ENCODE data around the gene TIE1. TPM values are rescaled to one million over a fixed set of nuclear protein-coding genes. Genes with fewer than 3 reads are reported as not detected.

The TIE1 gene
- total RNA-seq, 1 experiment from 2014 or later: not detected

DNA sequence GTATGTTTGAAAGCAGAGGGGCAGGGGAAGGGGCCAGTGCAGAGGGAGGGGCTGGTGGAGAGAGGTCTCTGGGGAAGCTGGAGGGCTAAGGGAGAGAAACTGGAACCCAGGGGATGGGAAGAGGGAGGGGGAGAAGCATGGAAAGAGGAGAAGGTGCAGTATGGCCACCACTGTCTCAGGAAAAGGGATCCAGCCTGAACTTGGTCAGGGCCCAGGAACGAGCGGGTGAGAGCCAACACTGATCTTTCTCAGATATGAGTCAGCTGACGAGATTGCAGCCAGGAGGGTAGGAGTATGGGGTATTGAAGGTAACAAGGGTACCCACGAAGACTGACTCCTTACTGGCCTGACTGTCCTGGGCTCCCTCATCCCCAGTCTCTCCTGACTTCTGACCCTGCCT, 18.0 kb downstream of the TIE1 start:
- BruUV-seq (replicated peaks): no TSS peak
- no peaks in the 10 kb centered on the region for H3K9me3 Mint-ChIP-seq (ENCODE audit: unreplicated experiment)
- DNase-seq: no peak
- TF ChIP-seq, protein P1, sequence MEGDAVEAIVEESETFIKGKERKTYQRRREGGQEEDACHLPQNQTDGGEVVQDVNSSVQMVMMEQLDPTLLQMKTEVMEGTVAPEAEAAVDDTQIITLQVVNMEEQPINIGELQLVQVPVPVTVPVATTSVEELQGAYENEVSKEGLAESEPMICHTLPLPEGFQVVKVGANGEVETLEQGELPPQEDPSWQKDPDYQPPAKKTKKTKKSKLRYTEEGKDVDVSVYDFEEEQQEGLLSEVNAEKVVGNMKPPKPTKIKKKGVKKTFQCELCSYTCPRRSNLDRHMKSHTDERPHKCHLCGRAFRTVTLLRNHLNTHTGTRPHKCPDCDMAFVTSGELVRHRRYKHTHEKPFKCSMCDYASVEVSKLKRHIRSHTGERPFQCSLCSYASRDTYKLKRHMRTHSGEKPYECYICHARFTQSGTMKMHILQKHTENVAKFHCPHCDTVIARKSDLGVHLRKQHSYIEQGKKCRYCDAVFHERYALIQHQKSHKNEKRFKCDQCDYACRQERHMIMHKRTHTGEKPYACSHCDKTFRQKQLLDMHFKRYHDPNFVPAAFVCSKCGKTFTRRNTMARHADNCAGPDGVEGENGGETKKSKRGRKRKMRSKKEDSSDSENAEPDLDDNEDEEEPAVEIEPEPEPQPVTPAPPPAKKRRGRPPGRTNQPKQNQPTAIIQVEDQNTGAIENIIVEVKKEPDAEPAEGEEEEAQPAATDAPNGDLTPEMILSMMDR (IDR thresholded peaks at IDR 0.05; ENCODE audit: insufficient read depth in 1 of 2, low read depth in 1 of 2, low read length in 1 of 2, severe bottlenecking in 1 of 2, unreplicated experiment in 1 of 2): no peak
- ChIA-PET CTCF (no interaction called here), POLR2A (no interaction called here)
- Histone ChIP-seq H3K4me1 (no peaks in the 10 kb centered on the region), H3K27me3 (replicated peaks; ENCODE audit: control insufficient read depth, insufficient read depth, low read length) (no peaks in the 10 kb centered on the region), H3K36me3 (ENCODE audit: control insufficient read depth, insufficient read depth, low read length) (no peaks in the 10 kb centered on the region), H3K4me3 (ENCODE audit: low read depth, low read length) (no peak overlapping the region), H3K9me3 (no peaks in the 10 kb centered on the region)
- intact Hi-C loops (cut with micrococcal nuclease; ENCODE audit: unreplicated experiment): no loop called here
- H3K4me3 Mint-ChIP-seq (ENCODE audit: unreplicated experiment): no peak overlapping the region
- no peaks in the 10 kb centered on the region for H3K36me3 Mint-ChIP-seq (ENCODE audit: insufficient read depth, unreplicated experiment)
- H3K27me3 Mint-ChIP-seq (ENCODE audit: insufficient read depth, unreplicated experiment): no peaks in the 10 kb centered on the region
- no peaks in the 10 kb centered on the region for H3K4me1 Mint-ChIP-seq (ENCODE audit: low read depth, unreplicated experiment)
- H3K27ac Mint-ChIP-seq (ENCODE audit: unreplicated experiment): no peak overlapping the region

- no peak overlapping the region for H3K4me3 Mint-ChIP-seq (ENCODE audit: unreplicated experiment)
- Histone ChIP-seq H3K4me3 (ENCODE audit: low read depth, low read length) (no peak overlapping the region), H3K9me3 (no peaks in the 10 kb centered on the region), H3K27me3 (replicated peaks; ENCODE audit: control insufficient read depth, insufficient read depth, low read length) (no peaks in the 10 kb centered on the region), H3K4me1 (no peaks in the 10 kb centered on the region), H3K36me3 (ENCODE audit: control insufficient read depth, insufficient read depth, low read length) (no peaks in the 10 kb centered on the region)
- no peaks in the 10 kb centered on the region for H3K27me3 Mint-ChIP-seq (ENCODE audit: insufficient read depth, unreplicated experiment)
- BruUV-seq (replicated peaks): no TSS peak
- TF ChIP-seq, protein P1 (IDR thresholded peaks at IDR 0.05; ENCODE audit: insufficient read depth in 1 of 2, low read depth in 1 of 2, low read length in 1 of 2, severe bottlenecking in 1 of 2, unreplicated experiment in 1 of 2): no peak
- no peak overlapping the region for H3K27ac Mint-ChIP-seq (ENCODE audit: unreplicated experiment)
- H3K4me1 Mint-ChIP-seq (ENCODE audit: low read depth, unreplicated experiment): no peaks in the 10 kb centered on the region
- no peak for DNase-seq
- POLR2A ChIA-PET: no interaction called here
- CTCF ChIA-PET: no interaction called here
- H3K36me3 Mint-ChIP-seq (ENCODE audit: insufficient read depth, unreplicated experiment): no peaks in the 10 kb centered on the region
- no peaks in the 10 kb centered on the region for H3K9me3 Mint-ChIP-seq (ENCODE audit: unreplicated experiment)
- intact Hi-C loops (cut with micrococcal nuclease; ENCODE audit: unreplicated experiment): no loop called here
Observed at GRCh38 chr1:43319288-43319687, 18.5 kb downstream of the TIE1 start.

GRCh38 chr1:43319766-43320165, 19.0 kb downstream of the TIE1 start:
- intact Hi-C loops (cut with micrococcal nuclease; ENCODE audit: unreplicated experiment): no loop called here
- H3K27ac Mint-ChIP-seq (ENCODE audit: unreplicated experiment): no peak overlapping the region
- H3K27me3 Mint-ChIP-seq (ENCODE audit: insufficient read depth, unreplicated experiment): no peaks in the 10 kb centered on the region
- ChIA-PET CTCF (no interaction called here), POLR2A (no interaction called here)
- no peaks in the 10 kb centered on the region for H3K9me3 Mint-ChIP-seq (ENCODE audit: unreplicated experiment)
- H3K27me3 ChIP-seq (replicated peaks; ENCODE audit: control insufficient read depth, insufficient read depth, low read length): no peaks in the 10 kb centered on the region
- H3K4me1 ChIP-seq: no peaks in the 10 kb centered on the region
- H3K4me3 Mint-ChIP-seq (ENCODE audit: unreplicated experiment): no peak overlapping the region
- TF ChIP-seq, protein P1 (IDR thresholded peaks at IDR 0.05; ENCODE audit: insufficient read depth in 1 of 2, low read depth in 1 of 2, low read length in 1 of 2, severe bottlenecking in 1 of 2, unreplicated experiment in 1 of 2): no peak
- no peaks in the 10 kb centered on the region for H3K36me3 ChIP-seq (ENCODE audit: control insufficient read depth, insufficient read depth, low read length)
- H3K36me3 Mint-ChIP-seq (ENCODE audit: insufficient read depth, unreplicated experiment): no peaks in the 10 kb centered on the region
- no peaks in the 10 kb centered on the region for H3K4me1 Mint-ChIP-seq (ENCODE audit: low read depth, unreplicated experiment)
- H3K9me3 ChIP-seq: peaks cover 4% of the 10 kb centered on the region; the same call in 1 of the 2 replicates
- no peak overlapping the region for H3K4me3 ChIP-seq (ENCODE audit: low read depth, low read length)
- no peak for DNase-seq
- no TSS peak for BruUV-seq (replicated peaks)
